Trophoblast cell (in vitro differentiated cells and primary cell): ENCODE data around the gene STARD13.

Experiments used
- DNase-seq, 2 donors: peaks; one replicate each; pipeline ENCODE4 v3.0.0-alpha.2; 2016
- H2AFZ ChIP-seq: 2 replicates; pipeline ENCODE4 v1.6.1; 2013; ENCODE audit warnings: low read length, moderate library complexity, mild to moderate bottlenecking; ENCODE audit not compliant: insufficient read depth, poor library complexity
- H2AK5ac ChIP-seq: 2 replicates; pipeline ENCODE4 v1.6.1; 2013; ENCODE audit warnings: mild to moderate bottlenecking, low read length
- H2BK120ac ChIP-seq: 2 replicates; pipeline ENCODE4 v1.6.1; 2013; ENCODE audit warnings: low read length, mild to moderate bottlenecking, moderate library complexity; ENCODE audit not compliant: insufficient read depth, poor library complexity
- H2BK12ac ChIP-seq: 2 replicates; pipeline ENCODE4 v1.6.1; 2013; ENCODE audit warnings: mild to moderate bottlenecking, low read length, moderate library complexity
- H2BK5ac ChIP-seq: 2 replicates; pipeline ENCODE4 v1.6.1; 2013; ENCODE audit warnings: low read length, low read depth, moderate library complexity, mild to moderate bottlenecking; ENCODE audit not compliant: poor library complexity
- H3K14ac ChIP-seq: 2 replicates; pipeline ENCODE4 v1.6.1; 2013; ENCODE audit warnings: mild to moderate bottlenecking, low read length
- H3K18ac ChIP-seq: 2 replicates; pipeline ENCODE4 v1.6.1; 2013; ENCODE audit warnings: mild to moderate bottlenecking, low read length
- H3K23ac ChIP-seq: 2 replicates; pipeline ENCODE4 v1.6.1; 2013; ENCODE audit warnings: low read length
- H3K27ac ChIP-seq: 2 replicates; pipeline ENCODE4 v1.5.1; 2013; ENCODE audit warnings: low read depth, mild to moderate bottlenecking, inconsistent platforms, low read length, moderate library complexity
- H3K27me3 ChIP-seq: 2 replicates; pipeline ENCODE4 v1.6.1; 2013; ENCODE audit warnings: inconsistent platforms, mild to moderate bottlenecking, low read length, moderate library complexity; ENCODE audit not compliant: insufficient read depth
- H3K36me3 ChIP-seq, 2 experiments: 1 replicate in 1 of 2; 2 replicates in 1 of 2; pipeline ENCODE4 v1.6.1; 2013; ENCODE audit warnings: low read length in 2 of 2, mild to moderate bottlenecking in 2 of 2, moderate library complexity in 1 of 2; ENCODE audit not compliant: insufficient read depth in 2 of 2, control insufficient read depth in 1 of 2
- H3K4ac ChIP-seq: 2 replicates; pipeline ENCODE4 v1.6.1; 2013; ENCODE audit warnings: low read depth, mild to moderate bottlenecking, low read length, moderate library complexity
- H3K4me1 ChIP-seq, 2 experiments: 1 replicate in 1 of 2; 2 replicates in 1 of 2; pipeline ENCODE4 v1.6.1; 2013; ENCODE audit warnings: low read length in 2 of 2, mild to moderate bottlenecking in 2 of 2, moderate library complexity in 1 of 2; ENCODE audit not compliant: insufficient read depth in 2 of 2, control insufficient read depth in 1 of 2
- H3K4me2 ChIP-seq: 2 replicates; pipeline ENCODE4 v1.6.1; 2013; ENCODE audit warnings: inconsistent platforms, mild to moderate bottlenecking, low read length, moderate library complexity
- H3K4me3 ChIP-seq: 2 replicates; pipeline ENCODE4 v1.5.1; 2013; ENCODE audit warnings: mild to moderate bottlenecking, low read depth, low read length, inconsistent platforms
- H3K79me1 ChIP-seq: one replicate; pipeline ENCODE4 v1.6.1; 2013; ENCODE audit warnings: low read length
- H3K79me2 ChIP-seq: 2 replicates; pipeline ENCODE4 v1.6.1; 2013; ENCODE audit warnings: low read length, mild to moderate bottlenecking; ENCODE audit not compliant: control insufficient read depth, insufficient read depth, poor library complexity
- H3K9ac ChIP-seq: 2 replicates; pipeline ENCODE4 v1.6.1; 2013; ENCODE audit warnings: mild to moderate bottlenecking, low read length
- H3K9me3 ChIP-seq: 2 replicates; pipeline ENCODE4 v1.6.1; 2013; ENCODE audit warnings: low read depth, mild to moderate bottlenecking, control low read depth, inconsistent platforms, low read length; ENCODE audit not compliant: insufficient read depth
- H4K12ac ChIP-seq: 2 replicates; pipeline ENCODE4 v1.6.1; 2013; ENCODE audit warnings: low read depth, mild to moderate bottlenecking, low read length, moderate library complexity
- H4K8ac ChIP-seq: 2 replicates; pipeline ENCODE4 v1.6.1; 2013; ENCODE audit warnings: low read depth, mild to moderate bottlenecking, low read length, moderate library complexity
- H4K91ac ChIP-seq: one replicate; pipeline ENCODE4 v1.6.1; 2013; ENCODE audit warnings: low read depth, mild to moderate bottlenecking, low read length, moderate library complexity
- WGBS: extraction: QIAGEN DNeasy Blood & Tissue Kit; methylation state at CpG from one replicate; pipeline ENCODE4 v1.1.7; 2013; ENCODE audit warnings: missing lambda C conversion rate; ENCODE audit not compliant: insufficient read length, insufficient coverage; ENCODE audit errors: extremely low coverage; 5-methylcytosine and 5-hydroxymethylcytosine counted together

The STARD13 gene

GRCh38 chr13:33150662-33151061, 134.9 kb downstream of the STARD13 start:
- Histone ChIP-seq H3K4me3 (no peak overlapping the region), H3K14ac (no peak overlapping the region), H3K4ac (no peak overlapping the region), H3K27ac (no peak overlapping the region), H3K9ac (no peak overlapping the region), H2BK12ac (no peak overlapping the region), H4K91ac (no peak overlapping the region), H3K79me2 (no peaks in the 10 kb centered on the region), H2AK5ac (no peak overlapping the region), H4K8ac (no peak overlapping the region), H3K4me2 (no peak overlapping the region), H3K4me1 (peaks cover 2 to 7% of the 10 kb centered on the region in 2 experiments), H3K23ac (no peak overlapping the region), H3K36me3 (no peaks in the 10 kb centered on the region), H4K12ac (no peak overlapping the region), H2AFZ (no peak overlapping the region), H3K18ac (no peak overlapping the region), H2BK5ac (no peak overlapping the region), H3K9me3 (no peaks in the 10 kb centered on the region), H3K79me1 (peaks cover 8% of the 10 kb centered on the region), H2BK120ac (no peak overlapping the region), H3K27me3 (no peaks in the 10 kb centered on the region)
- WGBS: no CpG with 5 or more reads among the region's 5 CpGs
- no peak for DNase-seq

GRCh38 chr13:33150126-33150525, 135.4 kb downstream of the STARD13 start:
- H2BK5ac ChIP-seq: no peak overlapping the region
- H3K79me2 ChIP-seq: no peaks in the 10 kb centered on the region
- H4K91ac ChIP-seq: no peak overlapping the region
- H3K4me1 ChIP-seq: peaks cover 2 to 7% of the 10 kb centered on the region in 2 experiments
- no peak overlapping the region for H2AFZ ChIP-seq
- H3K9me3 ChIP-seq: no peaks in the 10 kb centered on the region
- no peak overlapping the region for H3K4me2 ChIP-seq
- no peak overlapping the region for H4K12ac ChIP-seq
- peaks cover 8% of the 10 kb centered on the region for H3K79me1 ChIP-seq
- no peak overlapping the region for H3K4me3 ChIP-seq
- H3K23ac ChIP-seq: no peak overlapping the region
- no peak overlapping the region for H3K27ac ChIP-seq
- no peak overlapping the region for H3K4ac ChIP-seq
- H4K8ac ChIP-seq: no peak overlapping the region
- H2BK12ac ChIP-seq: no peak overlapping the region
- no peaks in the 10 kb centered on the region for H3K27me3 ChIP-seq
- no CpG with 5 or more reads among the region's 1 CpG for WGBS
- H3K9ac ChIP-seq: no peak overlapping the region
- no peak overlapping the region for H2AK5ac ChIP-seq
- no peak overlapping the region for H3K18ac ChIP-seq
- DNase-seq: no peak
- no peak overlapping the region for H3K14ac ChIP-seq
- no peak overlapping the region for H2BK120ac ChIP-seq
- no peaks in the 10 kb centered on the region for H3K36me3 ChIP-seq

- peaks cover 0 to 2% of the 10 kb centered on the region in 2 experiments for H3K4me1 ChIP-seq
- no peak overlapping the region for H2BK120ac ChIP-seq
- H3K36me3 ChIP-seq: no peaks in the 10 kb centered on the region
- no peak overlapping the region for H3K14ac ChIP-seq
- no peak overlapping the region for H4K91ac ChIP-seq
- H3K27me3 ChIP-seq: no peaks in the 10 kb centered on the region
- no peak overlapping the region for H3K4me3 ChIP-seq
- no peak overlapping the region for H2AK5ac ChIP-seq
- no peak overlapping the region for H3K4ac ChIP-seq
- no peak overlapping the region for H3K27ac ChIP-seq
- H2BK12ac ChIP-seq: no peak overlapping the region
- DNase-seq: no peak
- no peak overlapping the region for H4K8ac ChIP-seq
- no peak overlapping the region for H2BK5ac ChIP-seq
- H3K9me3 ChIP-seq: no peaks in the 10 kb centered on the region
- no peaks in the 10 kb centered on the region for H3K79me2 ChIP-seq
- peaks cover 5% of the 10 kb centered on the region for H3K79me1 ChIP-seq
- WGBS: no CpG with 5 or more reads among the region's 3 CpGs
- no peak overlapping the region for H2AFZ ChIP-seq
- no peak overlapping the region for H4K12ac ChIP-seq
- H3K18ac ChIP-seq: no peak overlapping the region
- no peak overlapping the region for H3K9ac ChIP-seq
- H3K4me2 ChIP-seq: no peak overlapping the region
- no peak overlapping the region for H3K23ac ChIP-seq
Observed at GRCh38 chr13:33147832-33148231, 137.7 kb downstream of the STARD13 start.

- no CpG with 5 or more reads among the region's 4 CpGs for WGBS
- H3K4ac ChIP-seq: no peak overlapping the region
- H2BK5ac ChIP-seq: no peak overlapping the region
- H3K9ac ChIP-seq: no peak overlapping the region
- no peak overlapping the region for H2AFZ ChIP-seq
- no peak for DNase-seq
- H3K27ac ChIP-seq: no peak overlapping the region
- no peak overlapping the region for H3K23ac ChIP-seq
- no peaks in the 10 kb centered on the region for H3K27me3 ChIP-seq
- H2BK120ac ChIP-seq: no peak overlapping the region
- H2AK5ac ChIP-seq: no peak overlapping the region
- H3K14ac ChIP-seq: no peak overlapping the region
- no peaks in the 10 kb centered on the region for H3K36me3 ChIP-seq
- H3K4me3 ChIP-seq: no peak overlapping the region
- no peak overlapping the region for H4K12ac ChIP-seq
- no peak overlapping the region for H4K8ac ChIP-seq
- H2BK12ac ChIP-seq: no peak overlapping the region
- H3K79me2 ChIP-seq: no peaks in the 10 kb centered on the region
- no peak overlapping the region for H3K4me2 ChIP-seq
- no peak overlapping the region for H3K18ac ChIP-seq
- no peak overlapping the region for H4K91ac ChIP-seq
- H3K9me3 ChIP-seq: no peaks in the 10 kb centered on the region
- H3K79me1 ChIP-seq: peaks cover 4% of the 10 kb centered on the region
- H3K4me1 ChIP-seq: peaks cover 0 to 2% of the 10 kb centered on the region in 2 experiments
Observed at GRCh38 chr13:33146843-33147611, 138.5 kb downstream of the STARD13 start.
